Activated T-helper 9 cell treated with anti-CD3 and anti-CD28 coated beads, Interleukin-2, amount 50 U/mL, for 16 hours (primary cell): ENCODE measurements around the gene SPAM1.
"Not testable (repeated sequence)": the region's sequence is repeated elsewhere in the genome, so short reads cannot be mapped to it uniquely, and the experiment has no call there.

Experiments
- DNase-seq: peaks from one replicate; pipeline ENCODE4 v3.0.0-alpha.2; 2020; ENCODE audit warnings: low read depth

Gene SPAM1

DNA sequence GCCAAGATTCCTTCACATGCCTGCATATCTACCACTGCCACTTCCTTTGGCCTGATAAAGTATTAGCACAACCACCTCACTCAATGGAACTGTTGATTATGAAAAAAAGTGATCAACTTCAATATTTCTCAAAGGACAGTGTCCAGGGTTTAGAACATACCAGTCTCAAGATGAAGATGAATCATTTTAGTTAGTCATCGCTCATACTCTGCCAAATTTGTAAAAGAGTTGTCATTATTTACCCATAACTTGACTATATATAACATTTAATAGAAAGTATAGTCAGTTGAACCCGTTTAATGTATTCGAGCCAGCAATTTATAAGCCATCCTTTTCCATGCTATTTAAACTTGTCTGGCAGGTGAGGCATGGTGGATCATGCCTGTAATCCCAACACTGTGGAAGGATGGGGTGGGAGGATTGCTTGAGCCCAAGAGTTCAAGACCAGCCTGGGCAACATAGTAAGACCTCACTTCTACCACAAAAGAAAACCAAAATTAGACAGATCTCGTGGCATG, 33.2 kb downstream of the SPAM1 start:
- DNase-seq: no peak

DNA sequence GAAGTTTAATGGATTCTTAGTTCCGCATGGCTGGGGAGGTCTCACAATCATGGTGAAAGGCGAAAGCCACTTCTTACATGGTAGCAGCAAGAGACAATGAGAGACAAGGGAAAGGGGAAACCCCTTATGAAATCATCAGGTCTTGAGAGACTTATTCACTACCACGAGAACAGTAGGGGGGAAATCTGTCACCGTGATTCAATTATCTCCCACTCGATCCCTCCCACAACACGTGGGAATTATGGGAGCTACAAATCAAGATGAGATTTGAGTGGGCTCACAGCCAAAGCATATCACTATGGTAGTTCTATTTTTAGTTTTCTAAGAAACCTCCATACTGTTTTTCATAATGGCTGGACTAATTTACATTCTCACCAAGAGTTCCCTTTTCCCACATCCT, 36.7 kb downstream of the SPAM1 start:
- DNase-seq: no peak

DNA sequence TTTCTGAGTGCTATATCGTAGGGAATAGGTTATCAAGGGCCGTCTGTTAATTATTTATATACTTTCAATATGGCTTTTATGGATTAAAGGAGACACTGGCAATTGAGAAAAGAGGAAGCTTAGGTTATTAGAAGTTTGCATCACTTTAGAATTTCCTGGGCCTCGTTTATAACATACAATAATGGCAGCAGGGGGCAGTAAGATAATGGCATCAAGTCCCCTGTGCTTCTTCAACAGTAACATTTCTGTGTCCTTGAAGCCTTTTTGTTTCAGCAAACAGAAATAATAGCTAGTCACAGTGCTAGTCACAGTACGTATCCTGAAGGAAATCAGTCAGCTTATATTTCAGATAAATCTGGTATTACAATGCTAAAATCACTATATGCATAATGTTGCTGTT, 41.9 kb downstream of the SPAM1 start:
- DNase-seq: no peak

DNA sequence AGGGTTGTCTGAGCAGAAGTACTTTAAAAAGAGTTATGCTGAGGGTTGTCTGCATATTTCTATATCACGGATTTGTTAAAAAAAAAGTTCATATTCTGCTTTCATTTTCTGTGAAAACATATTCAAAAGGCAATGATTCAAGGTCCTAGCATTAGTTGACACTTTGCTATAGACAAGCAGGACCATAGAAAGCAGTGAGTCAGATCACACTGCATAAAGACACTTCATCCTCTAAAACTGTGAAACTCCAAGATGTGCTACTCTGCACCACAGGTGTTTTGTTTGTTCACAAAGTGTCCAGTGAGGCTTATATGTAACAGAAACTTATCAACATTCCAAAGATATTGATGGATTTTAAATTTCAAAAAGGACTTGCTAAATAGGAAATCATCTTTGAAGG, 47.0 kb downstream of the SPAM1 start:
- no peak for DNase-seq

DNA sequence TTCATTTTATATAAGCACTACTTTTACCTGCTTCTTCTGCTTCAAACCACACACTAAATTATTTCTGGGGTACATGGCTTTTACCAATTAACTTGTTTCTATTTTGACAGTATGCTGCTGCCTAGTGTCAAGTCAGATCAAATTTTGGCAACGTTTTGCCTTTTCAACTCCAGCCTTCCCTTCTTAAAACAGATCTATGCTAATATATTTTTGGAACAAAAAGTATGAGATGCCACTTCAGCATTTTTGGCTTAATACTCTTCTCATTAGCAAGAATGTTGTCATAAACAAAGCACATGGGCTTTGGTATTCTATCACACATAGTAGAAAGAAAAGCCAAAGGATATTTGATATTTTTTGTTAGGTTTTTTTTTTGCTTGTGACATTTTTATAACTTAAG, 47.8 kb downstream of the SPAM1 start:
- DNase-seq: no peak

DNA sequence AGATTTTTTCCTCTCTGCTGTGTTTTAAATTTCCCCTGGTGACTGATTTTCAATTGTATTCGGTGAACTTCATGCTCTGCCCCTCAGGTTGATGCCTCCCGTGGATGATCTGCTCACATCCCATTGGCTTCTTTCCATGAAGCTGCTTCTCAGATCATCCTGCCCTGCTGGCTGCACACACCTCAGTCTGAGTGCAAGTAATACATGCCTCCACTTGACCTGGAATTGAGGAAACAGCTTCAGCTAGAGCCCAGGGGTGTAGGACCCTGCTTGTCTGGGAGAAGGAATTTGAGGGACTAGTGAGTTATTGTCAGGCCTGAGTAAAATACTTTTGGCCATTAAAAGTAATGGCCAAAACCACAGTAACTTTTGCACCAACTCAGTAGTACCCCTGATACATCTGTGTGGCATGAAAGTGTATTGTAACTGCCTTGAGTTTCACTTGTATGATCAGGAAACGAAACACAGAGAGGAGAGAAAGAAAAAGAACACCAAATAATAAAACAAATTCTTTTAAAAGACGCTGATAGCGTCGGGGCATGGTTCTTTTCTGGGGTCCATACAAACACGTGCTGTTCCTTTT, 49.4 kb downstream of the SPAM1 start:
- DNase-seq: no peak

DNA sequence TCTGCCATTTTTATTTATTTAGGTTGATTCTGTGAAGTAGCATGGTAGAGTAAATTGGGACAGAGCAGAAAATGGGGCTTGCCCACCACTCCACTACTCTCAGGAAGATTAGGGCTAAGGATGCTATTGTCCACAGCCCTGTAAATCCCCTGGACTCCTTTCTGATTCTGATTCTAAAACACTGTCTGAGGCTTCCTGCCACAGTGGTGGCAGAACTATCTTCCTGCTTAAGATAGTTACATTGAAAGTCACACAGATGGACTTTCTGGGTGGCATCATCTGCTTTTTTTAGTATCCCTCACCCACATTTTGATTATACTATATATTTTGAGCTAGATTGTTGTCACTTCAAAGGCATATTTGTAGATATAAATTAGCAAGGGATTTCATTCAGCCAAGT, 50.0 kb downstream of the SPAM1 start:
- no peak for DNase-seq

DNA sequence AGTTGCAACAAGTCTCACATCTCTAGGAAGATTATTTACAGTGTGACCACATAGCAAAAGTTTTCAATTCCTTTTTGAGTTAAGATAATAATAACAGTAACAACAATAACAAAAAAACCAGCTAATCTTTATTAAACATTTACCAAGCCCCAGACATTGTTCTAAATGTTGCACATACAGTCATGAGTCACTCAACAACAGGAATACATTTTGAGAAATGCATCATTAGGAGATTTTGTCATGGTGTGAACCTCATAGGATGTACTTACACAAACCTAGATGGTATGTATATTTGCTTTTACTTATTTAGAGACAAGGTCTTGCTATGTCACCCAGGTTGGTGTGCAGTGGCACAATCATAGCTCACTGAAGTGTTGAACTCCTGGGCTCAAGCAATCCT, 52.0 kb downstream of the SPAM1 start:
- DNase-seq: no peak

DNA sequence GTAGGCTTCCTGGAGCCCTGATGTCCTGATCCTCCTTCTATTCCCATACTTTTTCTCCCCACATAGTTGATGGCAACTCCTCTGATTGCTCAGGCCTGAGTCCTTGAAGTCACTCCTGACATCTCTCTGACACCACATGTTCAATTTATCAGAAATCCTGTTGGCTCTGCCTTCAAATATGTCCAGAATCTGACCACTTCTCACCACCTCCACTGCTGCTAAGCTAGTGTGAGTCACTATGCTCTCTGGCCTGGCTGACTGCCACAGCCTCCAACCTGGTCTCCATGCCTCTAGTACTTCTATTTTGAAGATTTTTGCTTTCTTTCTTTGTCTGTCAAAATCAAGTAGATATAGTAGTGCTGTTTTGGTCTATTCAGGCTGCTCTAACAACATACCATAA, 54.8 kb downstream of the SPAM1 start:
- no peak for DNase-seq

DNA sequence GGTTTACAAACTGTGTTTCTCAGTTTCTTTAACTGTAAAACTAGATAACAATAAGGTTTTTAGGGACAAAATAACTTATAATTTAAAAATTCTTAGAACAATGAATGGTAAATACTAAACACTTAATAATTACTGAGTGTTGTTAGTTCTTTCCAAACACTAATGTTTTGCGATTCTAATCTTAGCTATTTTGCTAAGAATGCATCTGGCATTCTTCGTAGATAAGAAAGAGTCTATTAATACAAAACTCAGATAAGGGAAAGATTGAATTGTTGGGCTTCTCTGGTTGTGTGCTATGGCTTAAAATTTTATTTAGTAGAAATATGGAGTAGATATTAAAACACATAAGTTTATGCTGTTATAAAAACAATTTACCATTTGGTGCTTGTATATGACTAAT, 62.4 kb downstream of the SPAM1 start:
- DNase-seq: no peak

DNA sequence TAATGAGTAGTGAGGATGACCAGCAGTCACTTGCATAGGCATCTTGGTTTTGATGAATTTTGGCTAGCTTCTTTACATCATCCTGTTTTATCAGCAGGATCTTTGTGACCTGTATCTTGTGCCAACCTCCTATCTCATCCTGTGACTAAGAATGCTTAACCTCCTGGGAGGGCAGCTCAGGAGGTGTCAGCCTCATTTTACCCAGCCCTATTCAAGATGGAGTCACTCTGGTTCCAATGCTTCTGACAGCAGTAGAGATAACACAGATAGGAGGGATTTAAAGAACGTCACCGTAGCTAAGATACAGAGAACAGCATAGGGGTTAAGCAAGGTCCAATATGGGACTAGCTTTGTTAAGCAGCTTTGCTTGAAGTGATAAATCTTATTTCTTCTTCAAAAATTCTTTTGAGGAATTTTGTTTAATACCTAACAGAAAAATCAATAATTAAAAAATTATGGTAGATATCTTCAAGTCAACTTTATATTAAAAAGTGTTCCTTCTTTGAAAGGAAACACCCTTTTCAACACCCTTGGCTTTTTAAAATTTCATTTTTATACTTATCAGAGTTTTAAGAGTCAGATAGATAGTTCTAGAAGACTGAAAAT, 68.0 kb downstream of the SPAM1 start:
- no peak for DNase-seq

DNA sequence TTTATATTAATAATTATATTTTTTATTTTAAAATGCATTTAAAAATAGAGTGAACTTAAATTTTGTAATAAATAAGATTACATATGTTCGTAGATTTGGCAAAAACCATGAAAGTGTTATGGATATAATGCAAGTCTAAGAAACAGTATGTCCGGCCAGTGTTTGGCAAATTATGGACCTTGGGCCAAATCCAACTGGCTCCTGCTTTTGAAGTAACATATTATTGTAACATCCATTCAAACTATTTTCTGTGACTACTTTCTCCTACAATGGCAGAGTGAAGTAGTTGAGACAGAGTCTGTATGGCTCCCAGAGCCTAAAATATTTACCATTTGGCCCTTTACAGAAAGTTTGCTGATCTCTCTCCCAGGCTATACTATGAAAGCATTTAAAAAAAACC, 69.0 kb downstream of the SPAM1 start:
- no peak for DNase-seq

DNA sequence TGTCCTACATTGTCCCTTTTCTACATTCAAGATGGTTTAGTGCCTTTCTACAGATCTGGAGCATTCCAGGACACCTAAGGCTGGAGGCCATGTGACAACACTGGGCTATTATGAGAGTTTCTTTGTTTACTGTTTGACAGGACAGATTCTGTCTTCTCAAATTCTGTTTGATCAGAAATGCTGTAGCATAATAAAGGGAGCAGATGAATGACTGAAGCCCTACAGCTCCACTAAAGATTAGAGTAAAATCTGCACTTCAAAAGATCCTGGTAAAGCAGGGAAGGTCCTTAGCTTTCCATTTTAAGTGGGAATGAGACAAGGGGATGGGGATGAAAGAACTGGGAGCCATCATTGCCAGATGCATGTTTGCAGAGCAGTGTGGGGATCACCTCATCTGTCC, 69.4 kb downstream of the SPAM1 start:
- no peak for DNase-seq

DNA sequence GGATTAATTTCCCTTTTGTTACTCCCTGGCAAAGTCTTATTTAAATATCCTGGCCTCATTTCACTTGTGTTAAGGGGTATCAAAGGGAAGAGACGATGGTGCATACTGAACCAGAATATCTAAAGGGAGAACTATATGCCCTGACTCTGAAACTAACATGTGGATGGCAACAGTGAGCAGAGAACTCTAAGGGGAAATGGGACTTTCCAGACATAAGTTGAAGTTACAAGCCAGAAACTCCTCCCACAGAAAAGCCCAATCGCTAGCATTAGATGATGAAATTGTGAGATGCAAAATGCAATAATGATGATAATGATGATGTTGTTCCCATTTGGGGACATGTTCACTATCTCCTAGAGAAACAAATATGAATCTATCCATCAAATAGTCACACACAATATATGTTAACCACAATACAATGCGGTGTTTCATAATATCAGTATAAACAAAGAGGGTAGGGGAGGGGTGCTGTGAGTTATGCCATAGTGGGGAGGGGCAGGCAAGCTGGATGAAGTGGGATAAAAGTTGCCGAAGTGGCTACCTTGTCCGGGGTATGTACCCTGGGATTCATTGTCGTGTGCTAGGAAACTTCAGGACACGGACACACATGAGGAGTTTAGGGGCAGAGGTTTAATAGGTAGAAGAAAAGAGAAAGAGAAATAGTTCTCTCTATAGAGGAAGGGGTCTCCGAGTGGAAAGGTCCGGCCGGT, 70.7 kb downstream of the SPAM1 start:
- DNase-seq: no peak

DNA sequence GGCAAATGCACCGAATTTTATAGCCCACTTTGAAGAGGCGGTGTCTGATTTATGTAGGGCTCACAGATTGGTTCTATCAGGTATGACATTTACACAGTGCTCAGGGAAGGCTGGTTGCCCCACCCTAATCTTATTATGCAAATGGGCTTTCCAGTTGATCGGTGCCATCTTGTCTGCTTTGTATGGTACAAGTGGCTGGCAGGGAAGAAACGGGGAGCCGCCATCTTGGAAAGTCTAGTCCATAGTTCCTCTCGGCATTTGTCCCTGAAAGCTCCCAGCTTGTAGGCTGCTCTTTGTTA, 71.2 kb downstream of the SPAM1 start:
- no peak for DNase-seq

DNA sequence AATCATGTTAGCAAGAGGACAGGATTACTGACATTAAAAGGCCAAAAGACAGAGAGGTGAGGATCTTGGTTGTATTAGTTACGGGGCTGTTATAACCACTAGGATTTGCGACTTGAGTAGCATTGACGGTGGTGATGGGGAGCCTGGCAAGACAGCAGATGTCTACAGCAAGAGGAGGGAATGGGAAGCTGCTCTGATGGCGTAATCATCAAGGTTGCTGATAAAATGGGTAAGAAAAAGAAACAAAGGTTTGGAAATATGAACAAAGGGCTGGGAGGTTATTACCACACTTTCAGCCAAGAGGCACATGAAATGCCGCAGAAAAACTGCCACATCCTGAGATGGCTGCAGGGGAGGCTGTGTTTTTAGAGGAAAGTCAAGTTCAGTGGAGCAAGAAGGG, 73.9 kb downstream of the SPAM1 start:
- no peak for DNase-seq

DNA sequence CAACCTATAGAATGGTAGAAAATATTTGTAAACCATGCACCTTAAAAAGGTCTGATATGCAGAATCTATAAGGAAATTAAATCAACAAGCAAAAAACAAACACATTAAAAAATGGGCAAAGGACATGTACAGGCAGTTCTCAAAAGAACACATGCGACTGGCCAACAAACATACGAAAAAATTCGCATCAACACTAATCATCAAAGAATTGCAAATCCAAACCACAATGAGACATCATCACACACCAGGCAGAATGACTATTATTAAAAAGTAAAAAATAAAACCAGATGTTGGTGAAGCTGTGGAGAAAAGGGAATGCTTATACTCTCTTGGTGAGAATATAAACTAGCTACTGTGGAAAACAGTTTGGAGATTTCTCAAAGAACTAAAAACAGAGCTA, 74.7 kb downstream of the SPAM1 start:
- no peak for DNase-seq

DNA sequence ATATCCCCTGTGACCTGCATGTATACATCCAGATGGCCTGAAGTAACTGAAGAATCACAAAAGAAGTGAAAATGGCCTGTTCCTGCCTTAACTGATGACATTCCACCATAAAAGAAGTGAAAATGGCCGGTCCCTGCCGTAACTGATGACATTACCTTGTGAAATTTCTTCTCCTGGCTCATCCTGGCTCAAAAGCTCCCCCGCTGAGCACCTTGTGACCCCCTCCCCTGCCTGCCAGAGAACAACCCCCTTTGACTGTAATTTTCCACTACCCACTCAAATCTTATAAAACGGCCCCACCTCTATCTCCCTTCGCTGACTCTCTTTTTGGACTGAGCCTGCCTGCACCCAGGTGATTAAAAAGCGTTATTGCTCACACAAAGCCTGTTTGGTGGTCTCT, 83.3 kb downstream of the SPAM1 start:
- not testable (repeated sequence) for DNase-seq

DNA sequence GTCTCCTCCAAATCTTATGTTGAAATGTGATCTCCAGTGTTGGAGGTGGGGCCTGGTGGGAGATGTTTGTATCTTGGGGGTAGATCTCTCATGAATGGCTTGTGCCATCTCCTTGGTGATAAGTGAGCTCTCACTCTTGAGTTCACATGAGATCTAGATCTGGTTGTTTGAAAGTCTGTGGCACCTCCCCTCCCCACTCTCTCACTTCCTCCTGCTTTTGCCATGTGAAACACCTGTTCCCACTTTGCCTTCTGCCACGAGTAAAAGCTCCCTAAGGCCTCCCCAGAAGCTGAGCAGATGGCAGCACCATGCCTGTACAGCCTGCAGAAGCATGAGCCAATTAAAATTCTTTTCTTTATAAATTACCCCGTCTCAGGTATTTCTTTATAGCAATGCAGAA, 84.3 kb downstream of the SPAM1 start:
- DNase-seq: no peak
